SH-SY5Y (cell line): Measurements from ENCODE around the gene RASSF7.

Source experiments
- GATA2 ChIP-seq: IDR thresholded peaks from 2 replicates; pipeline ENCODE4 v1.6.1; 2011; ENCODE audit warnings: mild to moderate bottlenecking, low read depth, low read length
- GATA3 ChIP-seq: IDR thresholded peaks from 2 replicates; pipeline ENCODE4 v1.6.1; 2011; ENCODE audit warnings: low read depth, mild to moderate bottlenecking, low read length, moderate library complexity

DNA sequence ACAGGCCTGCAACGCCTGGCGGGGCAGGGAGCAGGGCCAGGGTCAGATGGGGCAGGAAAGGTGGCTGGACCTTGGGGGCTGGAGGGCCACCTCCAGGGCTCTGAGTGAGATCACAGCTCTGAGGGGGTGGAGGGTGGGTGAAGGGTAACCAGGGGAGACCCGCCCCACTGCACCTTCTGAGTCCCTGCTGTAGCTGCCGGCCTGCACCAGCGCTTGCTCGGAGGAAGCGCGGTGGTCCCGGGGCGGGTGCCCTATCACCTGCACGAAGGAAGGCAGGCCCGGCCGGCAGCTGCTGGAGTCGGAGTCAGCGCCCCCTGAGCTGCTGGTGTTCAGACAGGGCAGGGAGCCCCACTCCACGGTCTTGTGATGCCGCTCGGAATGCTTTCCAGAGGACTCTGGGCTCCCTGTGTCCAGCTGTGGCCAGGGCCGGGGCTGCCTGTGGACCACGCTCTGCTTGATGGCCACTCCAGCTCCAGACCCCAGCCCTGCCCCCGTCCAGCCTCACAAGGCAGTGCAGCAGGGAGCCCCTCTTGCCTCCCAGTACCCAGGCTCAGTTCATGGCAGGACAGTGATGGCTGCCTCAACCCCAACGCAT, 4.0 kb upstream of the RASSF7 start:
- no peak for TF ChIP-seq GATA3
- TF ChIP-seq GATA2: no peak
